BJ (cell line): Measurements from ENCODE around the gene ZNF17. TPM values are rescaled to one million over a fixed set of nuclear protein-coding genes. Genes with fewer than 3 reads are reported as not detected.

Experiments
- CTCF ChIA-PET: fragments of 350-600 bp; formaldehyde crosslinking; extraction: SDS; loops from one replicate; lab custom pipeline; 2021; ENCODE audit warnings: antibody characterized with exemption, inconsistent platforms; lab: Yijun Ruan, JAX
- POLR2A ChIA-PET: fragments of 300-600 bp; sonication (Branson Sonifier 250); formaldehyde crosslinking; extraction: SDS; loops from one replicate; lab custom pipeline; 2021; ENCODE audit warnings: antibody characterized with exemption; lab: Charles Lee
- DNase-seq: peaks from one replicate; pipeline ENCODE4 v3.0.0-alpha.2; 2011; ENCODE audit warnings: low read depth
- H3K27me3 ChIP-seq: 2 replicates; pipeline ENCODE4 v1.6.0; 2011; ENCODE audit warnings: low read length; ENCODE audit not compliant: control insufficient read depth, insufficient read depth
- H3K36me3 ChIP-seq: 2 replicates; pipeline ENCODE4 v1.5.1; 2011; ENCODE audit warnings: low read length; ENCODE audit not compliant: control insufficient read depth, insufficient read depth
- H3K4me3 ChIP-seq: 2 replicates; pipeline ENCODE4 v1.5.1; 2011; ENCODE audit warnings: low read depth, mild to moderate bottlenecking, control low read depth, low read length
- CTCF ChIP-seq: IDR thresholded peaks from 2 replicates; pipeline ENCODE4 v1.5.1; 2011; ENCODE audit warnings: low read depth, mild to moderate bottlenecking, control low read depth, inconsistent platforms, low read length, moderate library complexity; ENCODE audit not compliant: insufficient read depth
- polyA plus RNA-seq: library from polyadenylated mRNA; depleted of rRNA; stranded (reverse); fragments of >200 nt; gene quantifications from 2 replicates; pipeline ENCODE4 v1.2.3, GENCODE V29; 2011

Gene ZNF17
- polyA plus RNA-seq, 1 experiment = 4.2 TPM

GRCh38 chr19:57434386-57435061 is 23.6 kb downstream of the ZNF17 start:
- POLR2A ChIA-PET = interaction anchor here (0.8 kb wide), 1 partner anchor 43 kb away, joined by 3 read pairs; no protein-coding TSS in a partner anchor
- TF ChIP-seq CTCF = no peak

GRCh38 chr19:57435062-57435978 is 24.4 kb downstream of the ZNF17 start, which contains the start of gene ZNF749:
Gene ZNF749 (plus strand): TSS chr19:57435325. CDS start chr19:57435579, 254 bp downstream.
- H3K27me3 ChIP-seq = no peaks in the 10 kb centered on the region
- no peaks in the 10 kb centered on the region; the same call in 1 of the 2 replicates for H3K36me3 ChIP-seq
- POLR2A ChIA-PET = interaction anchor here (0.8 kb wide), 1 partner anchor 42 kb away, joined by 3 read pairs; no protein-coding TSS in a partner anchor
- TF ChIP-seq CTCF = no peak
- CTCF ChIA-PET = interaction anchor here (1.4 kb wide), 1 partner anchor 21 kb away, joined by 3 read pairs; no protein-coding TSS in a partner anchor
- DNase-seq = peak; percentile 87
- H3K4me3 ChIP-seq = peak within 1 kb of the TSS; percentile 71

More at GRCh38 chr19:57434386-57435061, 23.6 kb downstream of the ZNF17 start:
- H3K4me3 ChIP-seq = peak overlapping the region; percentile 71
- H3K27me3 ChIP-seq = no peaks in the 10 kb centered on the region
- H3K36me3 ChIP-seq = no peaks in the 10 kb centered on the region; the same call in 1 of the 2 replicates
- CTCF ChIA-PET = no interaction called here
- DNase-seq = no peak

GRCh38 chr19:57436417-57436816 is 25.5 kb downstream of the ZNF17 start:
- H3K36me3 ChIP-seq = no peaks in the 10 kb centered on the region; the same call in 1 of the 2 replicates
- TF ChIP-seq CTCF = no peak
- H3K27me3 ChIP-seq = no peaks in the 10 kb centered on the region
- peak overlapping the region; percentile 71 for H3K4me3 ChIP-seq
- CTCF ChIA-PET = interaction anchor here (0.5 to 1.4 kb wide), 2 partner anchors 20 to 79 kb away, joined by 3 to 4 read pairs; no protein-coding TSS in a partner anchor
- DNase-seq = no peak
- POLR2A ChIA-PET = no interaction called here

GRCh38 chr19:57437931-57438330 is 27.0 kb downstream of the ZNF17 start:
- H3K27me3 ChIP-seq = no peaks in the 10 kb centered on the region
- POLR2A ChIA-PET = no interaction called here
- H3K36me3 ChIP-seq = no peaks in the 10 kb centered on the region; the same call in 1 of the 2 replicates
- H3K4me3 ChIP-seq = no peak overlapping the region
- CTCF ChIA-PET = no interaction called here
- no peak for DNase-seq
- TF ChIP-seq CTCF = no peak

GRCh38 chr19:57438925-57439324 is 28.0 kb downstream of the ZNF17 start:
- POLR2A ChIA-PET = no interaction called here
- no peak for DNase-seq
- TF ChIP-seq CTCF = no peak
- CTCF ChIA-PET = no interaction called here
- Histone ChIP-seq H3K36me3 (no peaks in the 10 kb centered on the region; the same call in none of the 2 replicates), H3K27me3 (no peaks in the 10 kb centered on the region), H3K4me3 (no peak overlapping the region)
